ENCODE data around the gene CLEC4C. TPM values are rescaled to one million over a fixed set of nuclear protein-coding genes. Genes with fewer than 3 reads are reported as not detected.
"Not testable (repeated sequence)": the region's sequence is repeated elsewhere in the genome, so short reads cannot be mapped to it uniquely, and the experiment has no call there.

Gene CLEC4C
- total RNA-seq, 4 donors from 2014 or later = not detected

- 88 to 90% methylated on average over 6 of the region's 6 CpGs for WGBS, 2 donors
Measured at GRCh38 chr12:7782055-7782454, 34.9 kb upstream of the CLEC4C start.

DNA sequence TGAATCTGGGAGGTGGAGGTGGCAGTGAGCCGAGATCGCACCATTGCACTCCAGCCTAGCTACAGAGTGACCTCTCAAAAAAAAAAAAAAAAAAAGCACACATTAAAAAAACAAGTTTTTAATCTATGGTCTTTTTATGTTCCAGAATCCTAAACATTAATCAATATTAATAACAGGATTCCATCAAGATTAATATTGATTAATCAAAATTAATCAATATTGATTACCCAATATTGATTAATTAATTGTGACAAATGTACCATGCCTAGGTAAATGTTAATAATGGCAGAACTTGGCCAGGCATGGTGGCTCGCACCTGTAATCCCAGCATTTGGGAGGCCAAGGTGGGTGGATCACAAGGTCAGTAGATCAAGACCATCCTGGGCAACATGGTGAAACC is 34.1 kb upstream of the CLEC4C start:
- no peak for DNase-seq (ENCODE audit: low spot score in 2 of 2)
- no peak overlapping the region for H3K4me3 ChIP-seq (ENCODE audit: low read depth, poor library complexity, severe bottlenecking)
- WGBS, 2 donors = 76% methylated on average over 3 of the region's 3 CpGs
- intact Hi-C loops (cut with DNase I; ENCODE audit: low total_unique reads) = no loop called here
- TF ChIP-seq POLR2A (IDR thresholded peaks at IDR 0.05) (no peak), CTCF (IDR thresholded peaks at IDR 0.05) (no peak)

More at GRCh38 chr12:7782055-7782454, 34.9 kb upstream of the CLEC4C start:
- no peak for DNase-seq (ENCODE audit: low spot score in 2 of 2)
- intact Hi-C loops (cut with DNase I; ENCODE audit: low total_unique reads) = no loop called here
- H3K4me3 ChIP-seq (ENCODE audit: low read depth, poor library complexity, severe bottlenecking) = no peak overlapping the region
- no peak for TF ChIP-seq CTCF (IDR thresholded peaks at IDR 0.05)
- TF ChIP-seq POLR2A (IDR thresholded peaks at IDR 0.05) = no peak

DNA sequence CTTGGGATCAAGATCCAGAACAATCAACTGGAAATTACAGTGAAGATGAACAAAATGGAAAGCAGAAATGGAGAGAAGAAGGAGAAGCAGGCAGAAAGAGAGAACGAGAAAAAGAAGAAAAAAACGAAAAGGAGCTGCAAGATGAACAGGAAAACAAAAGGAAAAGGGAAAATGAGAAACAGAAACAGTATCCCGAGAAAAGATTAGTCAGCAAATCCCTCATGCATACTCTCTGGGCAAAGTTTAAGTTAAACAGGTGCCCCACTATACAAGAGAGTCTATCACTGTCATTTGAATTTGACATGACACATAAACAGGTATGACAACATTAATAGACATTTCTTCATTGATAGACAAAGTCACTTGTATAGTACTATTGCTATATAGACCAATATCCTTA is 22.8 kb upstream of the CLEC4C start:
- intact Hi-C loops (cut with DNase I; ENCODE audit: low total_unique reads) = no loop called here
- no peak for DNase-seq (ENCODE audit: low spot score in 2 of 2)
- no peak overlapping the region for H3K4me3 ChIP-seq (ENCODE audit: low read depth, poor library complexity, severe bottlenecking)
- 48 to 51% methylated on average over 3 of the region's 3 CpGs for WGBS, 2 donors
- no peak for TF ChIP-seq CTCF (IDR thresholded peaks at IDR 0.05)
- TF ChIP-seq POLR2A (IDR thresholded peaks at IDR 0.05) = no peak

DNA sequence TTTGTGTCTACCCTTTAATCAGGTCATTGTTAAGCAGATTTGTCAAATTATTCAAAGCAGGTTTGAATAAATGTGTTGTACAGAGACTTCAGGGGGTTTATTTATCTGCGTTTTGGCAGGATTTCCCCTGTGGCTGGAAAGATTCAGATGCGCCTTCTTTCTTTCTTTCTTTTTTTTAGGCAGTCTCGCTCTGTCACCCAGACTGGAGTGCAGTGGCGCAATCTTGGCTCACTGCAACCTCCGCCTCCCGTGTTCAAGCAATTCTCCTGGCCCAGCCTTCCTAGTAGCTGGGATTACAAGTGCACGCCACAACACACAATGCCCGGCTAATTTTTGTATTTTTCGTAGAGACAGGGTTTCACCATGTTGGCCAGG is 11.6 kb upstream of the CLEC4C start:
- intact Hi-C loops (cut with DNase I; ENCODE audit: low total_unique reads) = no loop called here
- no peak overlapping the region for H3K4me3 ChIP-seq (ENCODE audit: low read depth, poor library complexity, severe bottlenecking)
- no peak for DNase-seq (ENCODE audit: low spot score in 2 of 2)
- WGBS, 2 donors = 39 to 42% methylated on average over 9 of the region's 9 CpGs
- TF ChIP-seq POLR2A (IDR thresholded peaks at IDR 0.05) (no peak), CTCF (IDR thresholded peaks at IDR 0.05) (no peak)

DNA sequence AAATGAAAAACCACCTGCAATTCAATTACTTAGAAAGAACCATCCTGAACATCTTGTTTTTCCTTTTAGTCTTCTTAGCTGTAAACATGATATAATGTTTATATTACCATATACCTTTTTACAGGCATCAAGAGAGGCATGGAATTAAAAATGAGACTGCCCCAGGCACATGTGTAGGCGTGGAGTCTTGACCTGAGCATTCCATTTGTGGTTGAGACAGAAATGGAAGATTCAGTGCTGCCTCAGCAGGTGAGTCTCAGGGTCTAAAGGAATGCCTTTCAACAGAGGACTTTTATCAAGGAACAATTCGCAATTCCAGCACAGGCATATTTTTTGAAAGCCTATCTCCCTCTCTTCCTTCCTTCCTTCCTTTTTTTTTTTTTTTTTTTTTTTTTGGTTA is 9.8 kb upstream of the CLEC4C start:
- 46 to 47% methylated on average over 2 of the region's 2 CpGs for WGBS, 2 donors
- intact Hi-C loops (cut with DNase I; ENCODE audit: low total_unique reads) = no loop called here
- DNase-seq (ENCODE audit: low spot score in 2 of 2) = no peak
- H3K4me3 ChIP-seq (ENCODE audit: low read depth, poor library complexity, severe bottlenecking) = no peak overlapping the region
- TF ChIP-seq POLR2A (IDR thresholded peaks at IDR 0.05) (no peak), CTCF (IDR thresholded peaks at IDR 0.05) (no peak)

DNA sequence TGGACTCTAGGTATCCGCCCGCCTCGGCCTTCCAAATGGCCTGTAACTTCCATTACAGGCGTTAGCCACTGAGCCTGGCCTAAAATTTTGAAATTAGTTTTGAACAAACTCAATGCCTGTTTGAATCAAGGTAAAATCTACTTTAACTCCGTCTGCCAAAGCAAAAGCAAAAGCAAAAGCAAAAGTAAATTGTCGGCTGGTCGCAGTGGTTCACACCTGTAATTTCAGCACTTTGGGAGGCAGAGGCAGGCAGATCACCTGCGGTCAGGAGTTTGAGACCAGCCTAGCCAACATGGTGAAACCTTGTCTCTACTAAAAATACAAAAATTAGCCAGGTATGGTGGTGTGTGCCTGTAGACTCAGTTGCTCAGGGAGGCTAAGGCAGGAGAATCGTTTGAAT is 8.5 kb upstream of the CLEC4C start:
- H3K4me3 ChIP-seq (ENCODE audit: low read depth, poor library complexity, severe bottlenecking); DNase-seq (ENCODE audit: low spot score in 2 of 2); intact Hi-C loops (cut with DNase I; ENCODE audit: low total_unique reads): not testable (repeated sequence)
- 83 to 94% methylated on average over 9 of the region's 9 CpGs for WGBS, 2 donors

DNA sequence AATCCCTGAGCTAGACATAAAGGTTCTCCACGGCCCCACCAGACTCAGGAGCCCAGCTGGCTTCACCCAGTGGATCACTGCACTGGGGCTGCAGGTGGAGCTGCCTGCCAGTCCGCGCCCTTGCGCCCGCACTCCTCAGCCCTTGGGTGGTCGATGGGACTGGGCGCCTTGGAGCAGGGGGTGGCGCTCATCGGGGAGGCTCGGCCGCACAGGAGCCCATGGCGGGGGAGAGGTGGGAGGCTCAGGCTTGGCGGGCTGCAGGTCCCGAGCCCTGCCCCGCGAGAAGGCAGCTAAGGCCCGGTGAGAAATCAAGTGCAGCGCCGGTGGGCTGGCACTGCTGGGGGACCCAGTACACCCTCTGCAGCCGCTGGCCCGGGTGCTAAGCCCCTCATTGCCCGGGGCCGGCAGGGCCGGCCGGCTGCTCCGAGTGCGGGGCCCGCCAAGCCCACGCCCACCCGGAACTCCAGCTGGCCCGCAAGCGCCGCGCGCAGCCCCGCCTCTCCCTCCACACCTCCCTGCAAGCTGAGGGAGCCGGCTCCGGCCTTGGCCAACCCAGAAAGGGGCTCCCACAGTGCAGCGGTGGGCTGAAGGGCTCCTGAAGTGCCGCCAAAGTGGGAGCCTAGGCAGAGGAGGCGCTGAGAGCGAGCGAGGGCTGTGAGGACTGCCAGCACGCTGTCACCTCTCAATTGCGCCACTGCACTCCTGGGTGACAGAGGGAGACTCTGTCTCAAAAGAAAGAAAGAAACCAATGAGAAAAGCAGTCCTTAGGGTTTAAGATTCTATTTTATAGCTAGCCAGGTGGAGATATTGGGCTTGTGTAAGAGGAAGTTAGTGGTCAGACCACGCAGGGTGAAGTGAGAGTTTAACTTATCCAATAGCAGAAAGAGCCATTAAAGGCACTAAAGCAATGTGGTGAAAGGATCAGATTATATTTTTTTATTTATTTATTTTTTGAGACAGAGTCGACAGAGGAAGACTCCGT is 5.1 kb upstream of the CLEC4C start:
- H3K4me3 ChIP-seq (ENCODE audit: low read depth, poor library complexity, severe bottlenecking); DNase-seq (ENCODE audit: low spot score in 2 of 2); intact Hi-C loops (cut with DNase I; ENCODE audit: low total_unique reads): not testable (repeated sequence)
- 91 to 92% methylated on average over 22 to 31 of the region's 48 CpGs for WGBS, 2 donors
